Glutamatergic neuron (in vitro differentiated cells): ENCODE measurements around the gene HSF5. TPM values are rescaled to one million over a fixed set of nuclear protein-coding genes. Genes with fewer than 3 reads are reported as not detected.
A peak's percentile ranks its signal among the peaks of the same experiment; 100 is the strongest.

Experiments
- DNase-seq: peaks from one replicate; pipeline ENCODE4 v3.0.0; 2022
- H3K27ac Mint-ChIP-seq: one replicate; pipeline ENCODE4 v1.8.0; 2020; ENCODE audit warnings: mild to moderate bottlenecking, mixed read lengths, inconsistent platforms; ENCODE audit not compliant: unreplicated experiment
- H3K27me3 Mint-ChIP-seq: one replicate; pipeline ENCODE4 v1.8.0; 2020; ENCODE audit warnings: mild to moderate bottlenecking, moderate library complexity, mixed read lengths, inconsistent platforms; ENCODE audit not compliant: unreplicated experiment
- H3K36me3 Mint-ChIP-seq: one replicate; pipeline ENCODE4 v1.8.0; 2020; ENCODE audit warnings: mild to moderate bottlenecking, mixed read lengths, inconsistent platforms; ENCODE audit not compliant: unreplicated experiment
- H3K4me1 Mint-ChIP-seq: one replicate; pipeline ENCODE4 v1.8.0; 2020; ENCODE audit warnings: mild to moderate bottlenecking, low read depth, mixed read lengths, inconsistent platforms; ENCODE audit not compliant: unreplicated experiment
- H3K4me3 Mint-ChIP-seq: one replicate; pipeline ENCODE4 v1.8.0; 2020; ENCODE audit warnings: mild to moderate bottlenecking, mixed read lengths, inconsistent platforms; ENCODE audit not compliant: unreplicated experiment
- H3K9me3 Mint-ChIP-seq: one replicate; pipeline ENCODE4 v1.8.0; 2020; ENCODE audit warnings: mild to moderate bottlenecking, moderate library complexity, mixed read lengths, inconsistent platforms; ENCODE audit not compliant: unreplicated experiment
- total RNA-seq: library from RNA; stranded (reverse); fragmentation: NEBNext Ultra II Directional; extraction: Animal tissue kit (Norgen Biotek cat#: 25700); gene quantifications from one replicate; pipeline ENCODE4 v1.2.1, GENCODE V29; 2021; ENCODE audit not compliant: unreplicated experiment
- TF ChIP-seq, protein P1 (sequence below): fragments of 200-600 bp; sonication (generic); IDR thresholded peaks from one replicate; pipeline ENCODE4 v1.5.0; 2021; ENCODE audit not compliant: partially characterized antibody, unreplicated experiment

HSF5 gene
- total RNA-seq, 1 donor from 2014 or later, result 0.10 TPM

DNA sequence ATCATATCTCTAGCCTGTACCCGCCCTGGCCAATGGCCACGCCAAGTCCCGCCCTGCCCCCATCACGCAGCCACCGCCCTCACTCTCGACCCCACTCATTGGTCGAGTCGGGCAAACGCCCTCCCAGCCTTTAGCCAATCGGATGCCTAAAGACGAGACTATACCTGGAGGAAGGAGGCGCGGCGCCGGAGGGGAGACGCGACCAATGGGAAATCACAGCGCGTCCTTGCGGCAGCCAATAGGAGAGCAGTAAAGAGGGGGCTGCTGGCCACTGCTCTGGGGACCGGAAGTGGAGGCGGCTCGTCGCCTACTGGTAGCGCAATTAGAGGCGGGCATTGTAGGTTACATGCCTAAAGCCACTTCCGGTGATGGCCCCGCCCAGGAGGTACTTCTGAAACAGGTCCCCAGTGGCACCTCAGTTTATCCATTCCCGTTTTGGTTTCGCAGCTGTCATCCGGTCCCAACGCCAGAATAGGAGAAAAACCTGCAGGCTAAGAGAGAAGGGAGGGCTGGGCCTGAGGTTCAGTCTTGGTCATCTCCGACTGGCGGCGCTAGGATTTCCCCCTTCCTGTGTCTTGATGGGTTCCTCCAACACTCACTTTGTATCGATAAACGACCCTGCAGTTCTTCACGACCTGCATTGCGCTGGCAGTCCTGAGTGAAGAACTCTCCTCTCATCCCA, 29.9 kb upstream of the HSF5 start:
- peak overlapping the region; percentile 99 for H3K27ac Mint-ChIP-seq
- peak; percentile 99 for DNase-seq
- peaks cover 11% of the 10 kb centered on the region for H3K4me1 Mint-ChIP-seq
- TF ChIP-seq, protein P1, sequence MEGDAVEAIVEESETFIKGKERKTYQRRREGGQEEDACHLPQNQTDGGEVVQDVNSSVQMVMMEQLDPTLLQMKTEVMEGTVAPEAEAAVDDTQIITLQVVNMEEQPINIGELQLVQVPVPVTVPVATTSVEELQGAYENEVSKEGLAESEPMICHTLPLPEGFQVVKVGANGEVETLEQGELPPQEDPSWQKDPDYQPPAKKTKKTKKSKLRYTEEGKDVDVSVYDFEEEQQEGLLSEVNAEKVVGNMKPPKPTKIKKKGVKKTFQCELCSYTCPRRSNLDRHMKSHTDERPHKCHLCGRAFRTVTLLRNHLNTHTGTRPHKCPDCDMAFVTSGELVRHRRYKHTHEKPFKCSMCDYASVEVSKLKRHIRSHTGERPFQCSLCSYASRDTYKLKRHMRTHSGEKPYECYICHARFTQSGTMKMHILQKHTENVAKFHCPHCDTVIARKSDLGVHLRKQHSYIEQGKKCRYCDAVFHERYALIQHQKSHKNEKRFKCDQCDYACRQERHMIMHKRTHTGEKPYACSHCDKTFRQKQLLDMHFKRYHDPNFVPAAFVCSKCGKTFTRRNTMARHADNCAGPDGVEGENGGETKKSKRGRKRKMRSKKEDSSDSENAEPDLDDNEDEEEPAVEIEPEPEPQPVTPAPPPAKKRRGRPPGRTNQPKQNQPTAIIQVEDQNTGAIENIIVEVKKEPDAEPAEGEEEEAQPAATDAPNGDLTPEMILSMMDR, result no peak
- peaks cover 10% of the 10 kb centered on the region for H3K27me3 Mint-ChIP-seq
- H3K9me3 Mint-ChIP-seq, result peaks cover 15% of the 10 kb centered on the region
- H3K4me3 Mint-ChIP-seq, result peak overlapping the region; percentile 97
- H3K36me3 Mint-ChIP-seq, result no peaks in the 10 kb centered on the region

- TF ChIP-seq, protein P1, result no peak
- Mint-ChIP-seq H3K4me3 (peak overlapping the region; percentile 97), H3K27ac (peak overlapping the region; percentile 99), H3K36me3 (no peaks in the 10 kb centered on the region), H3K4me1 (peaks cover 14% of the 10 kb centered on the region), H3K27me3 (peaks cover 13% of the 10 kb centered on the region), H3K9me3 (peaks cover 19% of the 10 kb centered on the region)
- DNase-seq, result no peak
These were observed 29.2 kb upstream of the HSF5 start for GRCh38 chr17:58517378-58517927.

GRCh38 chr17:58516644-58517377, 28.6 kb upstream of the HSF5 start:
- peak overlapping the region; percentile 90 for H3K27ac Mint-ChIP-seq
- H3K4me3 Mint-ChIP-seq, result peak overlapping the region; percentile 97
- H3K27me3 Mint-ChIP-seq, result peaks cover 11% of the 10 kb centered on the region
- H3K9me3 Mint-ChIP-seq, result peaks cover 23% of the 10 kb centered on the region
- peaks cover 14% of the 10 kb centered on the region for H3K4me1 Mint-ChIP-seq
- H3K36me3 Mint-ChIP-seq, result peaks cover under 1% of the 10 kb centered on the region
- no peak for DNase-seq
- TF ChIP-seq, protein P1, result no peak

GRCh38 chr17:58515286-58515685, 27.1 kb upstream of the HSF5 start:
- peaks cover 23% of the 10 kb centered on the region for H3K9me3 Mint-ChIP-seq
- DNase-seq, result no peak
- peak overlapping the region; percentile 73 for H3K27ac Mint-ChIP-seq
- H3K4me3 Mint-ChIP-seq, result peak overlapping the region; percentile 74
- peaks cover 17% of the 10 kb centered on the region for H3K4me1 Mint-ChIP-seq
- peaks cover 14% of the 10 kb centered on the region for H3K27me3 Mint-ChIP-seq
- H3K36me3 Mint-ChIP-seq, result peaks cover 5% of the 10 kb centered on the region
- TF ChIP-seq, protein P1, result no peak
